Left ventricle myocardium inferior (tissue), 1 donor: ENCODE results near the gene RAB10. TPM values are rescaled to one million over a fixed set of nuclear protein-coding genes. Genes with fewer than 3 reads are reported as not detected.

Source experiments
- DNase-seq: peaks from one replicate; pipeline ENCODE4 v3.0.0-alpha.2; 2020
- H3K27ac ChIP-seq: fragments of 200-600 bp; replicated peaks from 2 replicates; pipeline ENCODE4 v1.8.0; 2021
- H3K27me3 ChIP-seq: fragments of 200-600 bp; 2 replicates; pipeline ENCODE4 v1.8.0; 2021; ENCODE audit warnings: low read depth
- H3K36me3 ChIP-seq: fragments of 200-600 bp; 2 replicates; pipeline ENCODE4 v1.8.0; 2021
- H3K4me1 ChIP-seq: fragments of 200-600 bp; 2 replicates; pipeline ENCODE4 v1.8.0; 2021
- H3K4me3 ChIP-seq: fragments of 200-600 bp; 2 replicates; pipeline ENCODE4 v1.8.0; 2021; ENCODE audit warnings: mild to moderate bottlenecking, moderate library complexity
- H3K9me3 ChIP-seq: fragments of 200-600 bp; replicated peaks from 2 replicates; pipeline ENCODE4 v1.8.0; 2021
- CTCF ChIP-seq: fragments of 200-600 bp; IDR thresholded peaks from 2 replicates; pipeline ENCODE4 v1.8.0; 2021; ENCODE audit warnings: antibody characterized with exemption, mild to moderate bottlenecking, borderline replicate concordance
- intact Hi-C: fragments of 100-400 bp; cut with micrococcal nuclease; formaldehyde crosslinking; loops from one replicate; pipeline ENCODE4 v1.11.0; 2022
- total RNA-seq: library from RNA; stranded (reverse); fragmentation: NEBNext Ultra II Directional; extraction: Animal tissue kit (Norgen Biotek cat#: 25700); gene quantifications from one replicate; pipeline ENCODE4 v1.2.1, GENCODE V29; 2021
- donor health status: DM: no; HTN: yes; CAD: no; lungs with severe emphysema.

RAB10 gene
- total RNA-seq, 1 donor from 2014 or later: 86.1 TPM

DNA sequence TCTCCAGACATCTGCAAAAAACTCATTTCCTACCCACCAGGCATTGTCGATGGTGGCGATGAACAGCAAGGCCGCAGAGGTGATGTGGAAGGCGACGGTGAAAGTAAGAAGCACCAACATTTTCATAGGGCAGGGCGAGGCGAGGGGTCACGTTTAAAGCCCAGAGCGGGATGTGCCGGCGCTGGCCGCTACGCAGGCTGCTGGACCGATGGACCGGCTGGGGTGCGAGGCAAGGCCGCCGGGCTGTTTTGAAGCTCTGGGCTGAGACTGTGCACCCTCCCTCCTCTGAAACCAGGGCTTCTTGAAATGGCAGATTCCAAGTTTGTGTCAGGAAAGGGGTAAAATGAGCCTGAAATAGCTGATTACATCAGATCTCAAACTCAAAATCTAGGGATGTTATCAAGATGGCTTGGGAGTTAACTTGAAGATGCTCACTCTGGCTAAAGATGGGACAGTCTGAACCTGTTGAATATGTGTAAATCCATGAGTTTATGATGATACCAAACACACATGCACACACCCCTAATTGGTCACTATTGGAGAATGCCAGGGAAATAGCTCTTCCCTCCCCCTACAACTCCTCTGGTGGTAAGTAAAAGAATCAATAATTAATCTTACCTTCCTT is 107.4 kb downstream of the RAB10 start:
- no peak overlapping the region for H3K4me3 ChIP-seq
- H3K27ac ChIP-seq: no peak overlapping the region
- no peak for TF ChIP-seq CTCF
- peaks cover 3% of the 10 kb centered on the region for H3K36me3 ChIP-seq
- peaks cover 12% of the 10 kb centered on the region for H3K4me1 ChIP-seq
- DNase-seq: no peak
- no peaks in the 10 kb centered on the region for H3K9me3 ChIP-seq
- intact Hi-C loops: loop anchor here (5.0 kb wide), 1 partner anchor 149 kb away; no protein-coding TSS in a partner anchor
- H3K27me3 ChIP-seq: no peaks in the 10 kb centered on the region

GRCh38 chr2:26144031-26144430 is 110.1 kb downstream of the RAB10 start:
- TF ChIP-seq CTCF: no peak
- H3K9me3 ChIP-seq: no peaks in the 10 kb centered on the region
- intact Hi-C loops: loop anchor here (5.0 kb wide), 1 partner anchor 152 kb away; no protein-coding TSS in a partner anchor
- DNase-seq: no peak
- peaks cover 5% of the 10 kb centered on the region for H3K4me1 ChIP-seq
- H3K27ac ChIP-seq: no peak overlapping the region
- H3K27me3 ChIP-seq: no peaks in the 10 kb centered on the region
- H3K36me3 ChIP-seq: no peaks in the 10 kb centered on the region
- no peak overlapping the region for H3K4me3 ChIP-seq

GRCh38 chr2:26144953-26145680 is 111.2 kb downstream of the RAB10 start:
- peak; percentile 37 for DNase-seq
- no peaks in the 10 kb centered on the region for H3K27me3 ChIP-seq
- no peaks in the 10 kb centered on the region for H3K9me3 ChIP-seq
- no peaks in the 10 kb centered on the region for H3K36me3 ChIP-seq
- peaks cover 5% of the 10 kb centered on the region for H3K4me1 ChIP-seq
- intact Hi-C loops: loop anchor here (5.0 kb wide), 1 partner anchor 153 kb away; no protein-coding TSS in a partner anchor
- TF ChIP-seq CTCF: peak; percentile 82
- no peak overlapping the region for H3K4me3 ChIP-seq
- H3K27ac ChIP-seq: no peak overlapping the region

- no peaks in the 10 kb centered on the region for H3K36me3 ChIP-seq
- H3K9me3 ChIP-seq: peaks cover 4% of the 10 kb centered on the region
- intact Hi-C loops: no loop called here
- H3K4me1 ChIP-seq: peaks cover 5% of the 10 kb centered on the region
- H3K27me3 ChIP-seq: peaks cover 7% of the 10 kb centered on the region
- no peak overlapping the region for H3K27ac ChIP-seq
- no peak for TF ChIP-seq CTCF
- H3K4me3 ChIP-seq: no peak overlapping the region
- DNase-seq: no peak
These were observed 114.6 kb downstream of the RAB10 start for GRCh38 chr2:26148501-26148900.

DNA sequence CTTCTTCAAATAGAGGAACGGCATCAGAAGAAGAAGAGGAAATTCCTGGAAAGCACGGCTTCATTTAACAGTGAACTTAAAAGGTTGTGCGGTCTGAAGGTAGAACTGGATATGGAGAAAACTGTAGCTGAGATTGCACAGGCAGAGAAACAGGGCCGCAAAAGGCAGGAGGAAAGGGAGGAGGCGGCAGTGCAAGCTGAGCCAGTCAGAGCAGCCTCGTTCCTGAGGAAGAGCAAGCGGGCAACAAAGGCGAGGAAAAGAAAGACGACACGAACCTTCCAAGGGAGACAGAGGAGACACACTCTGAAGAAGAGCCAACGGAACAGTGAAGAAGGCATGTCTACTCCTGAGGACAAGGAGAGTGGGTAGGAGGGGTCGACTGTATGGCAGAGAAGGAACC is 116.4 kb downstream of the RAB10 start:
- Histone ChIP-seq H3K27me3 (peaks cover 7% of the 10 kb centered on the region), H3K4me1 (no peaks in the 10 kb centered on the region), H3K9me3 (peaks cover 16% of the 10 kb centered on the region), H3K4me3 (no peak overlapping the region), H3K27ac (no peak overlapping the region), H3K36me3 (no peaks in the 10 kb centered on the region)
- TF ChIP-seq CTCF: no peak
- no peak for DNase-seq
- intact Hi-C loops: no loop called here
